ENCODE measurements around the gene CYP26C1. TPM values are rescaled to one million over a fixed set of nuclear protein-coding genes. Genes with fewer than 3 reads are reported as not detected.

CYP26C1 gene
- total RNA-seq, 6 donors from 2014 or later = 0.22 to 0.46 (median 0.37) TPM; not detected in 1

DNA sequence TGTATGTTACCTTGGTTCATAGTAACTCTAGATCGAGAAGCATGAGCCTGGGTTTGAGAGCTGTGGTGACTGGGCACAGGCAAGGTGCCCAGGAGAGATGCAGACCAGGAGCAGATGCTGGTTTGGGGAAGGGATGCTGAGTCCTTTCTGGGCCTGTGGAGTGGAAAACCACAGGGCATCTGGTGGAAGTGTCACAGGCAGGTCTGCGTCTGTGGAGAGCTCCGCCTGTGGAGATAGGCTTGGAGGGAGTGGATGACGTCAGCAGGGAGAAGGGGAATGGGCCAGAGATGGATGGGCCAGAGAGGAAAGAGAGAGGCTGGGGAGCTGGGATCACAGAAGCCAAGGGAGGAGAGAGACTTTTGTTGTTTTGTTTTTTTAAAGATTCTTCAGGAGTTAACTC lies 27.9 kb downstream of the CYP26C1 start:
- H3K4me3 ChIP-seq = no peak overlapping the region
- DNase-seq = no peak
- H3K9me3 ChIP-seq = no peaks in the 10 kb centered on the region
- no peak for TF ChIP-seq POLR2AphosphoS5 (IDR thresholded peaks at IDR 0.05)
- TF ChIP-seq POLR2A (IDR thresholded peaks at IDR 0.05) = no peak
- TF ChIP-seq EP300 (IDR thresholded peaks at IDR 0.05) = no peak
- no peak for TF ChIP-seq CTCF (IDR thresholded peaks at IDR 0.05)
- no peaks in the 10 kb centered on the region for H3K4me1 ChIP-seq
- no peaks in the 10 kb centered on the region for H3K36me3 ChIP-seq
- H3K27ac ChIP-seq = no peak overlapping the region
- no peak for ATAC-seq (ENCODE audit: low FRiP score in 2 of 2)
- no peaks in the 10 kb centered on the region for H3K27me3 ChIP-seq
- 79 to 89% methylated on average over 4 of the region's 4 CpGs for WGBS, 2 donors

GRCh38 chr10:93090619-93091018 lies 30.0 kb downstream of the CYP26C1 start:
- no peak overlapping the region for H3K4me3 ChIP-seq
- H3K9me3 ChIP-seq = no peaks in the 10 kb centered on the region
- ATAC-seq (ENCODE audit: low FRiP score in 2 of 2) = peak in 1 of 2 donors; percentile 34
- WGBS, 2 donors = 67 to 73% methylated on average over 2 of the region's 2 CpGs
- no peaks in the 10 kb centered on the region for H3K36me3 ChIP-seq
- no peak overlapping the region for H3K27ac ChIP-seq
- no peak for DNase-seq
- H3K27me3 ChIP-seq = no peaks in the 10 kb centered on the region
- no peaks in the 10 kb centered on the region for H3K4me1 ChIP-seq
- TF ChIP-seq CTCF (IDR thresholded peaks at IDR 0.05) (no peak), EP300 (IDR thresholded peaks at IDR 0.05) (no peak), POLR2A (IDR thresholded peaks at IDR 0.05) (no peak), POLR2AphosphoS5 (IDR thresholded peaks at IDR 0.05) (no peak)

DNA sequence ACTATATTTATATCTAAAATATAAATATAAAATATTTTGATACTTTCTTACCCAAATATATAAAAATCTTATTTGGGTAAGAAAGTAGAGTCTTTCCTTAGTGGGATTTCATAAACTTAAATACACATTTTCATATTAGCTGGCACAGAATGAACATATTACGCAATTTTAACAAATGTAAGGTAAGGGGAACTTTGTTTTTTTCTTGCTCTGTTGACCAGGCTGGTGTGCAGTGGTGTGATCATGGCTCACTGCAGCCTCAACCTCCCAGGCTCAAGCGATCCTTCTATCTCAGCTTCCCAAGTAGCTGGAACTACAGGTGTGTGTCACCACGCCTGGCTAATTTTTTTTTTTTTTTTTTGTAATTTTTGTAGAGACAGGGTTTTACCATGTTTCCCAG lies 31.4 kb downstream of the CYP26C1 start:
- Histone ChIP-seq H3K9me3 (no peaks in the 10 kb centered on the region), H3K4me3 (no peak overlapping the region), H3K36me3 (no peaks in the 10 kb centered on the region), H3K4me1 (no peaks in the 10 kb centered on the region), H3K27ac (no peak overlapping the region), H3K27me3 (no peaks in the 10 kb centered on the region)
- no peak for ATAC-seq (ENCODE audit: low FRiP score in 2 of 2)
- 93 to 99% methylated on average over 3 of the region's 3 CpGs for WGBS, 2 donors
- no peak for DNase-seq
- no peak for TF ChIP-seq CTCF (IDR thresholded peaks at IDR 0.05)
- TF ChIP-seq POLR2A (IDR thresholded peaks at IDR 0.05) = no peak
- TF ChIP-seq EP300 (IDR thresholded peaks at IDR 0.05) = no peak
- no peak for TF ChIP-seq POLR2AphosphoS5 (IDR thresholded peaks at IDR 0.05)

DNA sequence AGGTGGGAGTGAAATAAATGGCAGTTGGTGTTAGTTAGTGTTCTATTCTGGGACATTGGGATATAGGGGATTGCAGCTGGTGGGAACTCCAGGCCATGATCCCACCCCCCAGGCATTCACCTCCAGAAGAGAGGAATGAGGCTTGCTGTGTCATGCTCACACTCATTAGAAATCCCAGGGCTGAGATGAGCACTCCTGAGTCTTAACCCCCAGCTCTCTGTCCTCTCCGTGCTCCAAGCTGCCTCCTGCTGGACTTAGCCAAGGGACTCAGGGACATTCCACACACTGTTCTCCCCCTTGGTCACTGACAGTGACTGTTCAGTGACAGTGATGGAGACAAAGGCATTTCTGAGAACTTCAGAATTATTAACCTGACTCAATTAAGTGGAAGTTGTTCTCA lies 34.6 kb downstream of the CYP26C1 start:
- Histone ChIP-seq H3K36me3 (no peaks in the 10 kb centered on the region), H3K27me3 (no peaks in the 10 kb centered on the region), H3K27ac (no peak overlapping the region), H3K9me3 (no peaks in the 10 kb centered on the region), H3K4me1 (no peaks in the 10 kb centered on the region), H3K4me3 (no peak overlapping the region)
- TF ChIP-seq POLR2AphosphoS5 (IDR thresholded peaks at IDR 0.05) (no peak), POLR2A (IDR thresholded peaks at IDR 0.05) (no peak), CTCF (IDR thresholded peaks at IDR 0.05) (no peak), EP300 (IDR thresholded peaks at IDR 0.05) (no peak)
- DNase-seq (no peak), ATAC-seq (ENCODE audit: low FRiP score in 2 of 2) (no peak)
- WGBS, 2 donors = 70 to 83% methylated on average over 1 of the region's 1 CpG

- 73 to 90% methylated on average over 3 to 5 of the region's 5 CpGs for WGBS, 2 donors
- DNase-seq = peak in 1 of 2 donors; percentile 32
- ATAC-seq (ENCODE audit: low FRiP score in 2 of 2) = no peak
- Histone ChIP-seq H3K27ac (no peak overlapping the region), H3K9me3 (no peaks in the 10 kb centered on the region), H3K4me1 (no peaks in the 10 kb centered on the region), H3K27me3 (no peaks in the 10 kb centered on the region), H3K36me3 (no peaks in the 10 kb centered on the region), H3K4me3 (no peak overlapping the region)
- no peak for TF ChIP-seq EP300 (IDR thresholded peaks at IDR 0.05)
- no peak for TF ChIP-seq POLR2A (IDR thresholded peaks at IDR 0.05)
- no peak for TF ChIP-seq POLR2AphosphoS5 (IDR thresholded peaks at IDR 0.05)
- TF ChIP-seq CTCF (IDR thresholded peaks at IDR 0.05) = no peak
Measured at GRCh38 chr10:93096901-93097300, 36.3 kb downstream of the CYP26C1 start.

Data from upper lobe of left lung (tissue), 6 donors.